K562 (cell line): ENCODE results near the gene CFAP126. TPM values are rescaled to one million over a fixed set of nuclear protein-coding genes. Genes with fewer than 3 reads are reported as not detected.

Experiments used
- CBX5 ChIP-seq: IDR thresholded peaks from 2 replicates; pipeline ENCODE4 v1.6.1; 2014; ENCODE audit warnings: low read depth, borderline replicate concordance
- FOXP1 ChIP-seq: sonication (generic); formaldehyde crosslinking; IDR thresholded peaks from 2 replicates; pipeline ENCODE4 v1.8.0; 2022; ENCODE audit warnings: mild to moderate bottlenecking, missing genetic modification reagents
- GMEB1 ChIP-seq: fragments of 250-450 bp; sonication (Bioruptor Pico); IDR thresholded peaks from 2 replicates; pipeline ENCODE4 v1.4.0; 2020; ENCODE audit warnings: mild to moderate bottlenecking
- HSF4 ChIP-seq: fragments of 250-450 bp; sonication (Bioruptor Pico); IDR thresholded peaks from 2 replicates; pipeline ENCODE4 v2.1.2; 2022; ENCODE audit warnings: mild to moderate bottlenecking, moderate library complexity, borderline replicate concordance
- KDM2B ChIP-seq: fragments of 250-450 bp; sonication (Bioruptor Pico); IDR thresholded peaks from 2 replicates; pipeline ENCODE4 v1.8.0; 2021; ENCODE audit warnings: mild to moderate bottlenecking, moderate library complexity
- KDM4B ChIP-seq, 2 experiments: fragments of 450-650 bp in 1 of 2; sonication (generic) in 1 of 2; IDR thresholded peaks; 2 replicates each; pipeline ENCODE4 v1.6.1; 2016 to 2017; ENCODE audit warnings: borderline replicate concordance in 2 of 2, antibody characterized with exemption in 1 of 2, low read depth in 1 of 2, mild to moderate bottlenecking in 1 of 2
- NCOA4 ChIP-seq: fragments of 450-650 bp; IDR thresholded peaks from 2 replicates; pipeline ENCODE4 v1.6.1; 2018; ENCODE audit warnings: mild to moderate bottlenecking; ENCODE audit not compliant: partially characterized antibody
- NUFIP1 ChIP-seq: fragments of 450-650 bp; IDR thresholded peaks from 2 replicates; pipeline ENCODE4 v1.6.1; 2018; ENCODE audit not compliant: partially characterized antibody
- PBX2 ChIP-seq, 2 experiments: IDR thresholded peaks in 1 of 2; conservative IDR thresholded peaks in 1 of 2; 2 replicates each; pipeline ENCODE4 v1.6.1; 2016; ENCODE audit warnings: low read depth in 2 of 2, mild to moderate bottlenecking in 1 of 2, missing compliant biosample characterization in 1 of 2, missing genetic modification characterization in 1 of 2, moderate library complexity in 1 of 2
- SP1 ChIP-seq: sonication (generic); formaldehyde crosslinking; IDR thresholded peaks from 2 replicates; pipeline ENCODE4 v1.8.1; 2022; ENCODE audit warnings: mild to moderate bottlenecking, missing genetic modification reagents
- USF1 ChIP-seq: sonication (generic); formaldehyde crosslinking; IDR thresholded peaks from 2 replicates; pipeline ENCODE4 v1.9.0; 2022; ENCODE audit warnings: mild to moderate bottlenecking, missing genetic modification reagents
- ZBTB11 ChIP-seq, 3 experiments: fragments of 200-800 bp in 1 of 3; fragments of 250-450 bp in 1 of 3; fragments of 450-650 bp in 1 of 3; sonication (Bioruptor Pico) in 1 of 3; sonication (Bioruptor generic) in 1 of 3; formaldehyde crosslinking in 1 of 3; IDR thresholded peaks; 2 replicates each; pipeline versions ENCODE4 v1.6.1 to v1.8.0; 2016 to 2022; ENCODE audit warnings: mild to moderate bottlenecking in 2 of 3, missing genetic modification characterization in 2 of 3, missing compliant biosample characterization in 1 of 3, moderate library complexity in 1 of 3
- ZBTB5 ChIP-seq: fragments of 450-650 bp; IDR thresholded peaks from 2 replicates; pipeline ENCODE4 v1.6.1; 2017; ENCODE audit warnings: antibody characterized with exemption
- ZNF668 ChIP-seq: fragments of 250-450 bp; sonication (Bioruptor Pico); IDR thresholded peaks from 2 replicates; pipeline ENCODE4 v1.8.0; 2022; ENCODE audit warnings: mild to moderate bottlenecking, inconsistent platforms
- polyA plus RNA-seq, 8 experiments: library from polyadenylated mRNA; depleted of rRNA in 4 of 8; stranded (reverse) in 5 of 8; unstranded in 3 of 8; fragments of >200 nt; fragmentation: Nextera tagmentation in 2 of 8; fragmentation: Illumina TruSeq in 1 of 8; extraction: Ambion mirVana in 2 of 8; extraction: Trizol in 1 of 8; gene quantifications; 2 replicates each; pipeline versions ENCODE4 v1.2.1 to v1.2.3, GENCODE V29; 2011 to 2014; ENCODE audit warnings: inconsistent platforms in 1 of 8, missing spikeins in 1 of 8
- total RNA-seq, 7 experiments: library from RNA; depleted of rRNA in 6 of 7; stranded (reverse); fragments of >200 nt in 6 of 7; fragmentation: Illumina TruSeq in 2 of 7; extraction: Trizol in 2 of 7; gene quantifications; 2 replicates each; pipeline versions ENCODE4 v1.2.1 to v1.2.3, GENCODE V29; 2011 to 2021; ENCODE audit warnings: low replicate concordance in 1 of 7

The CFAP126 gene
- total and polyA plus RNA-seq, 9 of the 15 experiments (the other 6 are each of a cell fraction or from before 2014, with no cell fraction given): not detected

GRCh38 chr1:161399257-161399998 is 31.8 kb upstream of the CFAP126 start (continued):
- TF ChIP-seq ZBTB11 (CRISPR knock-in tag; IDR thresholded peaks at IDR 0.05) (peak; percentile 78 to 95 (median 78); a peak in 4 of 6 replicates), FOXP1 (CRISPR knock-in tag) (peak; percentile 92), GMEB1 (CRISPR knock-in tag) (peak; percentile 29; the same call in 1 of the 2 replicates), NCOA4 (no peak), SP1 (CRISPR knock-in tag) (peak; percentile 84), ZNF668 (CRISPR knock-in tag) (no peak), CBX5 (no peak), ZBTB5 (peak; percentile 93), KDM4B (IDR thresholded peaks at IDR 0.05; ENCODE audit: borderline replicate concordance in 2 of 2, low read depth in 1 of 2) (no peak), KDM2B (CRISPR knock-in tag) (peak; percentile 27; the same call in 1 of the 2 replicates), HSF4 (CRISPR knock-in tag) (no peak), NUFIP1 (peak; percentile 26), USF1 (CRISPR knock-in tag) (no peak), PBX2 (CRISPR knock-in tag; IDR thresholded peaks at IDR 0.05; ENCODE audit: low read depth) (no peak), PBX2 (tag; conservative IDR thresholded peaks at IDR 0.05; ENCODE audit: low read depth) (no peak; the same call in 1 of the 2 replicates)
